Measurements from ENCODE around the gene SLC38A11. TPM values are rescaled to one million over a fixed set of nuclear protein-coding genes. Genes with fewer than 3 reads are reported as not detected.

The SLC38A11 gene
- total and polyA plus RNA-seq, 2 of the 8 experiments (the other 6 are each of a cell fraction or from before 2014, with no cell fraction given), result not detected

GRCh38 chr2:164890544-164890943 lies 64.8 kb downstream of the SLC38A11 start:
- FAIRE-seq, result no peak
- CTCF ChIA-PET (ENCODE audit: partially characterized antibody), result interaction anchor here (0.6 to 1.9 kb wide), 5 partner anchors 9 to 145 kb away, joined by 3 to 7 read pairs (median 4); no protein-coding TSS in a partner anchor
- Histone ChIP-seq H4K8ac (ENCODE audit: extremely low read depth, insufficient read depth, low read length) (no peak overlapping the region), H4K91ac (replicated peaks; ENCODE audit: insufficient read length, low read length) (no peak overlapping the region), H3K79me2 (ENCODE audit: control insufficient read depth in 1 of 2, insufficient read depth in 2 of 2, low read length in 2 of 2) (no peaks in the 10 kb centered on the region), H3K27ac (ENCODE audit: low read depth, low read length) (no peak overlapping the region), H3K4me1 (replicated peaks in 1 of 4; ENCODE audit: control insufficient read depth in 3 of 4, insufficient read depth in 4 of 4, low read length in 3 of 4) (no peaks in the 10 kb centered on the region), H2BK15ac (ENCODE audit: low read length) (no peak overlapping the region), H2BK5ac (ENCODE audit: low read depth, low read length) (no peak overlapping the region), H3K56ac (replicated peaks; ENCODE audit: insufficient read length, low read depth, low read length) (no peak overlapping the region), H2AK5ac (ENCODE audit: low read depth, low read length) (no peak overlapping the region), H4K20me1 (replicated peaks in 1 of 2; ENCODE audit: control insufficient read depth in 1 of 2, insufficient read depth in 2 of 2, low read length in 2 of 2) (no peaks in the 10 kb centered on the region), H2BK120ac (replicated peaks; ENCODE audit: low read depth, low read length) (no peak overlapping the region), H3K4me3 (ENCODE audit: extremely low read depth in 1 of 4, insufficient read depth in 2 of 4, low read depth in 3 of 4, low read length in 4 of 4) (no peak overlapping the region), H4K5ac (ENCODE audit: insufficient read length, low read depth, low read length) (no peak overlapping the region), H3K9me3 (ENCODE audit: insufficient read depth in 2 of 2, low read depth in 1 of 2, low read length in 1 of 2) (no peaks in the 10 kb centered on the region), H3K23ac (ENCODE audit: insufficient read length) (no peak overlapping the region), H3K9ac (replicated peaks in 1 of 4; ENCODE audit: extremely low read depth in 1 of 4, low read depth in 3 of 4, low read length in 3 of 4) (no peak overlapping the region), H3K18ac (ENCODE audit: extremely low read depth, low read length) (no peak overlapping the region), H2BK20ac (ENCODE audit: low read length) (no peak overlapping the region), H3K4ac (replicated peaks; ENCODE audit: insufficient read length, low read depth, low read length) (no peak overlapping the region), H3K23me2 (ENCODE audit: low read depth, low read length) (no peaks in the 10 kb centered on the region), H2BK12ac (ENCODE audit: low read depth, low read length) (no peak overlapping the region), H3K36me3 (ENCODE audit: control insufficient read depth in 2 of 4, insufficient read depth in 4 of 4, low read length in 3 of 4) (no peaks in the 10 kb centered on the region), H3K79me1 (ENCODE audit: low read depth, low read length) (no peaks in the 10 kb centered on the region), H2AFZ (ENCODE audit: low read length) (0 out of 2 replicates have a peak overlapping the region, but pooled peaks have one; percentile 24), H3K14ac (ENCODE audit: insufficient read length) (no peak overlapping the region), H3K27me3 (replicated peaks in 1 of 4; ENCODE audit: control insufficient read depth in 3 of 4, extremely low read depth in 1 of 4, insufficient read depth in 3 of 4, low read length in 3 of 4) (no peaks in the 10 kb centered on the region), H3K4me2 (ENCODE audit: insufficient read depth in 1 of 2, low read depth in 2 of 2, low read length in 2 of 2) (no peak overlapping the region)
- no peak for DNase-seq (ENCODE audit: low read depth in 1 of 2, low spot score in 2 of 2)
- POLR2A ChIA-PET (ENCODE audit: partially characterized antibody), result no interaction called here
- 71% methylated on average over 4 of the region's 4 CpGs; no CpG with 5 or more reads in 1 of the 2 experiments for WGBS, 2 experiments (ENCODE audit: extremely low coverage in 1 of 2, insufficient coverage in 1 of 2, insufficient read length in 1 of 2, insufficient replicate concordance in 2 of 2, low coverage in 1 of 2, low lambda C conversion rate in 2 of 2, missing lambda C conversion rate in 1 of 2)
- TF ChIP-seq GTF2F1 (IDR thresholded peaks at IDR 0.05; ENCODE audit: borderline replicate concordance, low read depth, low read length), result no peak
- no peak for TF ChIP-seq BCL11A (IDR thresholded peaks at IDR 0.05; ENCODE audit: low read depth in 2 of 2, low read length in 2 of 2)
- TF ChIP-seq EZH2 (IDR thresholded peaks at IDR 0.05; ENCODE audit: low read depth, low read length, severe bottlenecking), result no peak
- no peak for TF ChIP-seq SP2 (IDR thresholded peaks at IDR 0.05; ENCODE audit: low read length)
- TF ChIP-seq ATF3 (IDR thresholded peaks at IDR 0.05; ENCODE audit: insufficient read depth, low read depth, low read length), result no peak

Data from H1 (cell line).